Endodermal cell (in vitro differentiated cells): Measurements from ENCODE around the gene LZTS2. TPM values are rescaled to one million over a fixed set of nuclear protein-coding genes. Genes with fewer than 3 reads are reported as not detected.
A peak's percentile ranks its signal among the peaks of the same experiment; 100 is the strongest.

ENCODE experiments used
- DNase-seq: peaks from one replicate; pipeline ENCODE4 v3.0.0-alpha.2; 2017
- H3K27ac ChIP-seq: 2 replicates; pipeline ENCODE4 v1.5.1; 2013; ENCODE audit warnings: mild to moderate bottlenecking, low read depth, low read length, moderate library complexity
- H3K27me3 ChIP-seq: 2 replicates; pipeline ENCODE4 v1.6.1; 2013; ENCODE audit warnings: mild to moderate bottlenecking, low read length, moderate library complexity; ENCODE audit not compliant: insufficient read depth, control insufficient read depth, poor library complexity, severe bottlenecking
- H3K36me3 ChIP-seq: 2 replicates; pipeline ENCODE4 v1.7.0; 2013; ENCODE audit warnings: mild to moderate bottlenecking, low read length, moderate library complexity; ENCODE audit not compliant: control insufficient read depth, insufficient read depth
- H3K4me1 ChIP-seq: one replicate; pipeline ENCODE4 v1.7.0; 2013; ENCODE audit warnings: low read length; ENCODE audit not compliant: control insufficient read depth, insufficient read depth
- H3K4me3 ChIP-seq: 2 replicates; pipeline ENCODE4 v1.5.1; 2013; ENCODE audit warnings: mild to moderate bottlenecking, low read length, moderate library complexity
- H3K9ac ChIP-seq: 2 replicates; pipeline ENCODE4 v1.6.1; 2013; ENCODE audit warnings: mild to moderate bottlenecking, low read length, moderate library complexity; ENCODE audit not compliant: poor library complexity, severe bottlenecking; ENCODE audit errors: extremely low read depth
- H3K9me3 ChIP-seq: 2 replicates; pipeline ENCODE4 v1.6.1; 2013; ENCODE audit warnings: mild to moderate bottlenecking, low read length, moderate library complexity; ENCODE audit not compliant: control insufficient read depth
- H3K27ac Mint-ChIP-seq: 2 replicates; pipeline ENCODE4 v1.8.0; 2020; ENCODE audit warnings: mixed read lengths
- H3K27me3 Mint-ChIP-seq: 2 replicates; pipeline ENCODE4 v1.8.0; 2021; ENCODE audit warnings: mild to moderate bottlenecking, mixed read lengths; ENCODE audit not compliant: insufficient read depth
- H3K36me3 Mint-ChIP-seq: 2 replicates; pipeline ENCODE4 v1.8.0; 2020; ENCODE audit warnings: low read depth, mixed read lengths
- H3K4me1 Mint-ChIP-seq: 2 replicates; pipeline ENCODE4 v1.8.0; 2020; ENCODE audit warnings: mixed read lengths
- H3K4me3 Mint-ChIP-seq: 2 replicates; pipeline ENCODE4 v1.8.0; 2020; ENCODE audit warnings: mild to moderate bottlenecking, moderate library complexity, mixed read lengths
- H3K9me3 Mint-ChIP-seq: 2 replicates; pipeline ENCODE4 v1.8.0; 2020; ENCODE audit warnings: mild to moderate bottlenecking, mixed read lengths
- CTCF ChIP-seq: fragments of 200-600 bp; sonication (generic); conservative IDR thresholded peaks from 2 replicates; pipeline ENCODE4 v1.5.0; 2021; ENCODE audit warnings: antibody characterized with exemption, mild to moderate bottlenecking
- WGBS, 2 experiments: methylation state at CpG; one replicate each; pipeline versions ENCODE4 v1.1.5 to v1.1.7; 2013; ENCODE audit warnings: missing lambda C conversion rate in 2 of 2, mixed read lengths in 1 of 2; ENCODE audit not compliant: insufficient coverage in 1 of 2, insufficient read length in 1 of 2; 5-methylcytosine and 5-hydroxymethylcytosine counted together
- total RNA-seq, 2 donors: library from RNA; stranded (reverse); fragmentation: NEBNext Ultra II Directional in 1 of 2; extraction: Animal tissue kit (Norgen Biotek cat#: 25700) in 1 of 2; gene quantifications; 2 replicates in 1 of 2; 3 replicates in 1 of 2; pipeline ENCODE4 v1.2.1, GENCODE V29; 2021

Gene LZTS2
- total RNA-seq, 2 donors from 2014 or later = 76.8 to 85.9 TPM

DNA sequence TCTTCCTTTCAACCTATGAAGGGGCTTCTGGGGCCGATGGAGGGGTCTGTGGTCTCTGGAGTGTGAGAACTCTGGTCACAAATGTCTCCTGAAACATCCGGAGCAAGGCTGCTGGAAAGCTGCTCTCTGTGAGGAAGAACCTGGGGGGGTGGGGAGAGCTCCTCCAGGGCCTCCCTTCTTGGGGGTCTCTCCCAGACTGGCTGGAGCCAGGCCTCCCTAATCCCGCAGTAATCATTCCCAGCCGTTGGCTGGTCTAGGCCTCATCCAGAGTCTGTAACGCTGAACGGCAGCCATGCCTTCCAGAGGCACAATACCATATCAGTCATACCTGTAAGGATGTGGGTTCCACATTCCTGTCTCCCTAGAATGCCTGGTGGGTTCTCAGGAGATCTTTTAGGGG lies 4.4 kb upstream of the LZTS2 start:
- no peaks in the 10 kb centered on the region for H3K9me3 Mint-ChIP-seq
- Histone ChIP-seq H3K9ac (no peak overlapping the region), H3K36me3 (peaks cover 29% of the 10 kb centered on the region), H3K27ac (no peak overlapping the region), H3K4me1 (peaks cover 3% of the 10 kb centered on the region), H3K27me3 (no peaks in the 10 kb centered on the region), H3K4me3 (no peak overlapping the region), H3K9me3 (no peaks in the 10 kb centered on the region)
- H3K4me1 Mint-ChIP-seq = peaks cover 32% of the 10 kb centered on the region
- no peak for TF ChIP-seq CTCF
- H3K27ac Mint-ChIP-seq = peak overlapping the region; percentile 79
- H3K4me3 Mint-ChIP-seq = no peak overlapping the region
- WGBS, 2 experiments = 97 to 100% methylated on average over 1 to 6 of the region's 6 CpGs
- peaks cover 25% of the 10 kb centered on the region for H3K36me3 Mint-ChIP-seq
- DNase-seq = no peak
- no peaks in the 10 kb centered on the region for H3K27me3 Mint-ChIP-seq

DNA sequence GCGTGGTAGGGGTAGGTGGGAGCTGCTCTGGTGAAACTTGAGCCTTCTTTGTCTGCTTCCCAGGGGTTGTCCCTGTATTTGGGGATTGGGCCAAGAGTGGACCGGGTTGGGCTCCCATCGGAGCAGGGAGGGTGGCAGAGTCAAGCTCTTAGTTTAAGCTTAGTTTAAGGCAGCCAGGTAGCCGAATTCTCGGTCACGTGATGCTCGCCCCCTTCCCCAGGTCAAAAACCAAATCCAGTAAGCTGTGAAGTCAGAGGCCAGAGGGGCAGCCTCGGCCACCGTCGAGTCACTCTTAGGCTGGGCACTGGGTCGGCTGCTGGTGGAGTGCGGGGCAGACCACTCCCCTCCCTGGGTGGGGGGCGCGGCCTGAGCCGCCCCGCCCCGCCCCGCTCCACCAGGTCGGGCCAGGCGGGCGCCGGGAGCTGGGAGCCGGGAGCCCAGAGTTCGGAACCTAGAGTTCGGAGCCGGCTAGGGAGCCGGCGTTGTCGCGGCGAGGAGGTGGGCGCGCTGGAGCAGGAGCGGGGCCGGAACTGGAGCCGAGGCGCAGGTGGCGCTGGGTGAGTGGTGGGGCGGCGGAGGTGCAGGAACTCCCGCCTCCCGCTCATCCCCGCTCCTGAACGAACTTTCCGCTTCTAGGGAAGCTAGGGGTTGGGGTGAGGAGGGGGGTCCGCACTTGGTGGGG lies 2.8 kb upstream of the LZTS2 start:
- peaks cover 39% of the 10 kb centered on the region for H3K4me1 Mint-ChIP-seq

DNA sequence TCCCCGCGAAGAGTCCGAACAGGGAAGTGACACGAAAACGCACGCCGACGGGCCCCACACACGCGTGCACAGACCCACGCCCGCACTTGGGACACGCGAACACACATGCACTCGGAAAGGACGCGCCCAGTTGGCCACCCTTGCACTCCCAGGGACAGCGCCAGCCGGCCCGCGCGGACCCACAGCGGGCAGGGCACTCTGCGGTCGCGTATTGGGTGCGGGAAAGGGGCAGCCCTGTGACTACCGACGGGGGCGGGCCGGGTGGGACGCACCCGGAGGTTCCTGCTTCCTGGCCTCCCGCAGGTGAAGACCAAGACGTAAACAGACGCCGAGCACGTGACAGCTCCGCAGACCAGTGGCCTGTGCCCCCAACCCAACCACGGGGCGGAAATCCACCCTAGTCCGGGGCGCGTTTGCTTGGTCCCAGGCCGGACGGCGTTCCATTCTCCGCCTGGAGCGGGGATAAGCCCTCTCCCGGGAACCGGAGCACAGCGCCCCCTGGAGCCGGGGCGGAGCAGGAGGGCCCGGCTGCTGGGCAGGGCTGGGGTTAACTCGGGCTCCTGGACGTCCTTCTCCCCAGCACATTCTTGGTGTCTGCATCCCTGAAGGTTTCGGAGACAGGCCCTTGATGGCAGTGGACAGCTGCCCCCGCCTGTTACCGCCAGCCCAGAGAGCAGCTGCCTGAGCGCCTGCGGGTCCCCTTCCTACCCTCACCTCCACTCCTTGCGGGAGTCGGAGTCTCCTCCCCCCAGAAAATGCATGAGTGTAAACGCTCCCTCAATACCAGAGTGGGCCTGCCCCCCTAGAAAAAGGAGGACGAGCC lies 2.0 kb upstream of the LZTS2 start:
- Histone ChIP-seq H3K9ac (peak overlapping the region; percentile 78), H3K4me1 (peaks cover 3% of the 10 kb centered on the region), H3K36me3 (peaks cover 21% of the 10 kb centered on the region), H3K4me3 (peak overlapping the region; percentile 88), H3K27ac (peak overlapping the region; percentile 97), H3K9me3 (no peaks in the 10 kb centered on the region), H3K27me3 (no peaks in the 10 kb centered on the region)
- DNase-seq = peak; percentile 97
- WGBS, 2 experiments = 0 to 1% methylated on average over 9 to 66 of the region's 66 CpGs
- TF ChIP-seq CTCF = peak; percentile 94
- Mint-ChIP-seq H3K4me1 (peaks cover 39% of the 10 kb centered on the region), H3K9me3 (no peaks in the 10 kb centered on the region), H3K36me3 (peaks cover 11% of the 10 kb centered on the region), H3K4me3 (peak overlapping the region; percentile 67), H3K27ac (peak overlapping the region; percentile 95), H3K27me3 (no peaks in the 10 kb centered on the region)

More for the DNA sequence above, 2.8 kb upstream of the LZTS2 start:
- H3K9me3 ChIP-seq = no peaks in the 10 kb centered on the region
- peak overlapping the region; percentile 67 for H3K4me3 Mint-ChIP-seq
- peak; percentile 92 for DNase-seq
- 5 to 20% methylated on average over 6 to 45 of the region's 46 CpGs for WGBS, 2 experiments
- H3K4me3 ChIP-seq = peak overlapping the region; percentile 88
- H3K27ac Mint-ChIP-seq = peak overlapping the region; percentile 96
- peaks cover 16% of the 10 kb centered on the region for H3K36me3 ChIP-seq
- H3K27ac ChIP-seq = no peak overlapping the region
- no peaks in the 10 kb centered on the region for H3K27me3 Mint-ChIP-seq
- TF ChIP-seq CTCF = no peak
- peak overlapping the region; percentile 78 for H3K9ac ChIP-seq
- H3K4me1 ChIP-seq = peaks cover 3% of the 10 kb centered on the region
- H3K27me3 ChIP-seq = no peaks in the 10 kb centered on the region
- peaks cover 11% of the 10 kb centered on the region for H3K36me3 Mint-ChIP-seq
- no peaks in the 10 kb centered on the region for H3K9me3 Mint-ChIP-seq
